HG03045 (cell line): ENCODE measurements around the gene PLD5.
"Not testable (repeated sequence)": the region's sequence is repeated elsewhere in the genome, so short reads cannot be mapped to it uniquely, and the experiment has no call there.

ENCODE experiments used
- ATAC-seq: cut with Tn5 transposase; IDR thresholded peaks from one replicate; pipeline ENCODE4 v1.9.1; 2021; ENCODE audit warnings: mild to moderate bottlenecking, moderate library complexity; ENCODE audit not compliant: unreplicated experiment

The PLD5 gene

DNA sequence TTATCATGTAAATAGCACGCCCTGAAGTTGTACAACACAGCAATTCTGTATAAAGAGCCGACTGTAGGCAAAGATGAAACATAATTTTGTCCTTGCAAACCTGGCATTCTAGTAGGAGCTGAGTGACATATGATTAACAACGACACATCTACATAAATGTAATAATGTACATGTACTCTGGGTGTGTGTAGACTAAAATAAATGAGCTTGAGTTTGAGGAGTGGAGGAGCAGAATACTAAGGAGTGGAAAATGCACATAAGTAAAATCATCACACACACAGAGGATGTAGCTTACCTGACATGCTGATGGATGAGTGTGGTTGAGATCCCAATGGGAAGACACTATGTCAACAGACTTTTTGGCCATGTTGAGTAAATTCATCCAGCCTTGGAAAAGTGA is 236.4 kb downstream of the PLD5 start:
- not testable (repeated sequence) for ATAC-seq

DNA sequence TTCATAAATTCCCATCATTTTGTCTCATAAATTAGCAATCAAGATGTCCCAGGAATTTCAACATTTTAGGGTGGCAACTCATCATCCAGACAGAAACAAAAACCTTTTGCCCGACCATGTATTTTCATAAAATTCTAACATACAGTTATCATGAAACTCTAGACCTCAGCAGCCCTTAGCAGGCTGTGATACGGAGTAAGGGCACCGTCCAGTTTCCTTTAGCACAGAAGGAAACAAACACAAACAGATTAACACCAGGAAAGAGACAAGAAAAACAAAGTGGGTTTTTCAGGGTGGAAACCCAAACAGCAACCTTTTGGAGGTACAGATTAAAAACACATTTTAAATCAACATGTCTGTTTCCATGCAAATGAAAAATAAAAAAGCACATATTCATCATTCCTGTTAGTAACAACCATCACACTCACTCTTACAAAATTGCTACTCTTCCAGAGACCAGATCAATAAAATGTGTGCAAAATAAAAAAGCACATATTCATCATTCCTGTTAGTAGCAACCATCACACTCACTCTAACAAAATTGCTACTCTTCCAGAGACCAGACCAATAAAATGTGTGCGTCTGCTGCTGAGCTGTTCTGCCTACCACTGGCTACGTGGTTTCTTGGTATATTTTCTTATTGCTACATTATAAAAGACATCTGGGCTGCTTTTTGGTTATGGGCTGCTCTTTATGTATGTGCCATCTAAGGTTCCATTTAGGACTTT is 241.6 kb downstream of the PLD5 start:
- not testable (repeated sequence) for ATAC-seq

DNA sequence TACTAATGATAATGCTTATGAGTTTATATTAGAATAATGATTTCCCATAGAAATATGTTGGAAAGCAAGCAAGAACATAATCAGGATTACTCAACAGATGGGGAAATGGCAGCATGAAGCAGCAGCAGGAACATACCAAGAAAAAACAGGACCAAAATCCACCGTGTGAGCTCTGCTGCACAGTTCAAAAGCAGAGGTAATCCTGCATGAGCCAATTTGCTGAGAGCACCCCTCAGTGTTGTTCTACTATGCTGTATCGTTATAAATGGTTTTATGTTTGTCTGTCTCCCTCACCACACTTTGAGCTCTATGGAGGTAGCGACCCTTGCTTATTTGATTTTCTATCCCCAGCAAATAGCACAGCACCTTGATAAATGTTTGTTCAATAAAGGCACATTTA is 246.1 kb downstream of the PLD5 start:
- not testable (repeated sequence) for ATAC-seq

DNA sequence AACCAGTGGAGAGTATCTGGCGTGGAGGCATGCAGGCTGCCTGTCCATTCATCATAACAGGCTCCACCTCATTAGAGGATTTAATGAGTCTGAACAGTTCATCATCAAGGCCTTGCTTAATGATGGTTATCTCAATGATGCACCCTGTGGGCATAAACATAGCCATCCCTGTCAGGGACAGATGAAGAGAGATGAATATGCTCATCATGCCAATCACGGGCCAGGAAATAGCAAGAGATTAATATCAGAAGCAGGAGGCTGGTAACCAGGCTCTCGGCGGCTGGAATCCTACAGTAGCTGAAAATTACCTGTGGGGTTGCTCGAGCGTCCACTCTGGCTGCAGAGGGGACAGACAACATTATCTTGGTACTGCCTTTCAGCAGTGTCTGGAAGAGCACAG is 247.7 kb downstream of the PLD5 start:
- ATAC-seq: not testable (repeated sequence)

DNA sequence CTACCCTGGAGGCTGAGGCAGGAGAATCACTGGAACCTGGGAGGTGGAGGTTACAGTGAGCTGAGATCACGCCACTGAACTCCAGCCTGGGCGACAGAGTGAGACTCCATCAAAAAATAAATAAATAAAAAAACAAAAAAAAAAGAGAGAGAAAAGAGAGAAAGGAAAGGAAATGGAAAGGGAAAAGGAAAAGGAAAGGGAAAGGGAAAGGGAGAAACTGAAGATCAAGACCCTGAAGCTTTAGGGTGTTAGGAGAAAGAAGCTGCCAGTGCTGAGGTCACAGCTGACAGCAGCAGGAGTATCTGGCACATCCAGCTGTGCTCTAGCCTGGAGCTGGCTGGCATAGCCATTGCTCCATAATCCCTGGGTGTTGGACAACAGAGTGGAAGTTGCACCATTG is 257.5 kb downstream of the PLD5 start:
- ATAC-seq: not testable (repeated sequence)

DNA sequence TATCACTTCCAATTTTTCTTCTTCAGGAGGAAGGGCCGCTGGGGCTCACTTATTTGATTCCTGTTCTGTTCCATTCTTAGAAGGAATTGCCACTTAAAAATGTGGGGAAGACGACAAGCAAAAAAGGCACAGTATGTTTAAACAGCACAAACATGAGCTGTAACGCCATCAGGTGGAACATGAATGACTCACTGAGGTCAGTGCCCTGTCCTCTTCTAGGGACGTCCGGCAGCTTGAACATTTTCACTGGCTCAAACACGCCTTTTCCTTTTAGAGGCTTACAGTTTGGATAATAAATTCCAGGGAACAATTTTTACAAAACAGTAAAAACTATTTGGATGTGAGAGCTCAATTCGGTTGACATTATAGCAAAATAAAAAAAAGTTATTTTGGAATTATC is 260.1 kb downstream of the PLD5 start:
- ATAC-seq: not testable (repeated sequence)

DNA sequence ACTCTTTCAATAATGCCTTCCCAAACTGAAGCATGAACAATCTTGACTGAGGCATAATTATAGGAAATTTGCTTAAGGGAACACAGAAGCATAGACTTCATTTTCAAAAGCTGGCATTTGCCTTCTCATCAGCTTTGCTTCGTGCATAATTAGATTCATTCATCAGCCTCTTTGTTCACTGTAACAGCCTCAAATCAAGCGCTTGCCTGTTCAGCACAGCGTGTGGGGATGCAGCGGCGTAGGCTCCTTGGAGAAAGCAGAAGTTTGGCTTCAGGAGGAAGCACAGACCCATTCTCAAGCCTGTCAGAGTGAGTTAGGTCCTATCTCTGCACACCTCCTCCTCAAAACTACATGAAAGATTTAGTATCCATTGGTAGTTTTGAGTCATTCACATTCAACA is 279.2 kb downstream of the PLD5 start:
- ATAC-seq: no peak

DNA sequence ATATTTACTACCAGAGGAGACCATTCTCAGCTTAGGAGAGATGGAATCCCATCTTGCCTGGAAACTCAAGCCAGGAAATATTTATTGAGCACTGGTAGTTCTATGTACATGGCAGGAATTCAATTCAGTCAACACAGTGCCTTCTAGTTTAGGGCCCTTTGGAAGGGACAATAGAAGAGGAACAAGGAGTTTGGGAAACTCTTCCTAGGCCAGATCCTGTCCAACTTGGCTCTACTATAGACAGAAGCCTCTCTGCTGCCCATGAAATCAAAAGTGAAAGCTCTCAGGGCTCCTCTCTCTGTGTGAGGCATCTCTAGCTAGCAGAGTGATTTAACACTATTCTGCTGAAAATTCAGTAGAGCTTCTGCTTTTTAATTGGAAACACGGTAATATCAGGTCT is 281.0 kb downstream of the PLD5 start:
- peak; percentile 95 for ATAC-seq

DNA sequence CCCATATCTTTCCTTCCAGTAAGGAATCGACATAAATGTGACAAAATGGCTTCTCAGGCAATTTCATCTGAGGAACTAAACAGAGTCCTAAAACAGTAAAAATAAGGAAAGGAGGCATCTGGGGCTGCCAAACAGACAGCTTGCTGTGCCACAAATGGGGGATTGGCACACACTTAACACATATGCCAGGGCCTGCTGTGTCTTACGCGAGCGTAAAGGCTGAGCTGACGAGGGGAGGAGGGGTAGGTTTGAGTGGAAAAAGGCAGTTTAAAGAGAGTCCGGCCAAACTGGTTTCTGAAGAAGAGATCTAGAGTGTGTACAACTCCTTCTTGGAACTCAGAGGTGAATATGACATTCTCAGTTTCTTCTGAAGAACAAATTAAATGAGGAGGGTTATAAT is 281.5 kb downstream of the PLD5 start:
- ATAC-seq: peak; percentile 9

DNA sequence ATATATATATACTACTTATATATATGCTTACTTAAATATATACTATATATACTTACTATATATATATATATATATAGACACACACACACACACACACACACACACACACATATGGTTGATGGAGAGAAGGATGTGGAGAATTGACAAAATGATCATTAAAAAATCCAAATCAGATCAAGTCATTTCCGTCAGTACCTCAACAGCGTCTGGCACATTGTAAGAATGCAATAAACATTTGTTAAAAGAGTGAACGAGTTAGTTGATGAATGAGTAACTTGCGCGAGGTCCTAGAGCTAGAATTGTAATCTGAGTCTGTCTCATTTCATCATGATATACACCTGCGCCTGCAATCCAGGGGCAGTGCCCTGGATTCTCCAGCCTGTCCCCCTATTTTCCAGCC is 282.6 kb downstream of the PLD5 start:
- no peak for ATAC-seq

DNA sequence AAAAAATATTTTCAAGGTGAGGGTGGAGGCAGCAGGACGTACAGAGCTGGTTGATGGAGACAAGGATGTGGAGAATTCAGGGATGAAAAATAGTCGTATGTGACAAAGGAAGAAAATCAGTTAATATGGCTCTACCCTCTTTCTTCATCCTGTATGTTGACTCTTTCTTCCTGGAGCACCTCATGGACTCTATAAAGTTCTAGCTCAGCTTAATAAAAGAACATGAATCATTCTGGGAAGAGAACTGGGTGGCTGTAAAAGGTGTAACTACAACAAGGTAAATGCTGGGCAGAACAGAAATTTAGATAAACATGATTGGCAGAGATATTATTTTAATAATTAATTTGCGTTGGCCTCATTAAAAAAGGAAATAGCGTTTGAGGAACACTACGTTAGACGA is 283.8 kb downstream of the PLD5 start:
- no peak for ATAC-seq

DNA sequence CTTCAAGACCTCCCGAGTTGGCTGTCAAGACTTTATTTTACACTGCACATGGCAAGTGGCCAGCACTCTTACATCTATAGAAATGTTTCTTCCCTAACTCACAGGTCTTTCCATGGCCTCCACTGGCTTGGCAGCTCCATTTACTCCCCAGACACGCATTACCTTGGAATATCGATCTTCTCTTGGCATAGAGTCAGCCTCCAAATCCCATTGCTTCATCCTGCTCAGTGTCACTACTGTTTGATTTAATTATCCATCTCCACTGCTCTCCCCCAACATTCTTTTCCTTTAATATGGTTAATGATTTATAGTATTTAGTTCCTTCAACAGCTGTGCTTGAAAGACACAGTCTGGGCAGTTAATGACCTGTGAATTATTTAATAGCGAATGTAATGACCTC is 284.4 kb downstream of the PLD5 start:
- no peak for ATAC-seq

DNA sequence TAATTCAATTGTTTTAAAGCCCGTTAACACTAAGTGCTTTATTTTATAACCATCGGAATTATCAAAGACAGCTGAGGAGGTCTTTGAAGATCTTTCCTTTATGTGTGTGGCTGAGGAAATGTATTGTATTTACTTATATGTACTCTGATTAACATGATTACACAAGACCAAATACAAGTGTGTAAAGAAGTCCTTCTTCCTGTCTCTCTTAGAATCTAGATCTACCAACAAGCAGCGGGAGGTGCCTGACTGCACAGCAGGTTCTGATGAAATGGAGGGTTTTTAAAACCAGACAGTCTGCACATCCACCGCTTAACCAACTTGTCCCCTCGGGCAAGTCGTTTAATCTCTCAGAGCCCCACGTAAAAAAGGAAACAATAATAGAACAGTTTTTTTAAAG is 285.1 kb downstream of the PLD5 start:
- ATAC-seq: no peak

DNA sequence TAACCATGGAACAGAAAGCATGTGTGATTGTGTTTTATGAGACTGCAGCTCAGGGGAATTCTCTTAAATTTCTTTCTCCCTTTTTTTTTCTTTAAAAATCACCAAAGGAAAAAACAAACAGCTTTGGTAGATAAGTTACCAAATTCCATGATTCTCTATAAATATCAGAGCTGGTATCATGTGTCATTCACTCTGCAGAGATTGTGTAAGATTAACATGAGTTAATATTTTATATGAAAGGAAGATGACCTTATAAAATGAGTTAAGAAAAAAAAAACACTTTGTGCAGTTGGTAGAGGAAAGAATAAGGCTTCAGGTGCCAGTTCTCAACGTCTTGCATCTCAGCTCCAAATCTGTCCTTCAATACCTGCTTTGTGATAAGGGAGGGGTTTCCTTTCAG is 287.4 kb downstream of the PLD5 start:
- ATAC-seq: no peak

DNA sequence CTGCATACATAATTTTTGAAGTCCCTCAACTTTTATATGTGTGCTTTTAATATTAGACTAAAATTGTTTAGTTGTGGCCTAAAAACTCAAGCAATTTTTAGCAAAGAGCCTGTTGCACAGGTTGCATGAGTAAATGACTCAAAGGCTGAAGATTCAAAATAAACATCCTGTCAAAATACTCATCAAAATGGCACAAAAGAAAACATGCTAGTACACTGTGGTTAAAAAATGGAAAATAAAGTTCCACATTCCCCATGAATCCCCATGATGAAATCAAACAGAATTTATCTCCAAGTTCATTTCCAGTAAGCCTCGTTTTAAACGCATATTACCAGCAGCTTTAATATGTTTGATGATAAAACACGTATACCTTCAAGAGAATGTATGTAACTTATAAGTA is 295.5 kb downstream of the PLD5 start:
- no peak for ATAC-seq

DNA sequence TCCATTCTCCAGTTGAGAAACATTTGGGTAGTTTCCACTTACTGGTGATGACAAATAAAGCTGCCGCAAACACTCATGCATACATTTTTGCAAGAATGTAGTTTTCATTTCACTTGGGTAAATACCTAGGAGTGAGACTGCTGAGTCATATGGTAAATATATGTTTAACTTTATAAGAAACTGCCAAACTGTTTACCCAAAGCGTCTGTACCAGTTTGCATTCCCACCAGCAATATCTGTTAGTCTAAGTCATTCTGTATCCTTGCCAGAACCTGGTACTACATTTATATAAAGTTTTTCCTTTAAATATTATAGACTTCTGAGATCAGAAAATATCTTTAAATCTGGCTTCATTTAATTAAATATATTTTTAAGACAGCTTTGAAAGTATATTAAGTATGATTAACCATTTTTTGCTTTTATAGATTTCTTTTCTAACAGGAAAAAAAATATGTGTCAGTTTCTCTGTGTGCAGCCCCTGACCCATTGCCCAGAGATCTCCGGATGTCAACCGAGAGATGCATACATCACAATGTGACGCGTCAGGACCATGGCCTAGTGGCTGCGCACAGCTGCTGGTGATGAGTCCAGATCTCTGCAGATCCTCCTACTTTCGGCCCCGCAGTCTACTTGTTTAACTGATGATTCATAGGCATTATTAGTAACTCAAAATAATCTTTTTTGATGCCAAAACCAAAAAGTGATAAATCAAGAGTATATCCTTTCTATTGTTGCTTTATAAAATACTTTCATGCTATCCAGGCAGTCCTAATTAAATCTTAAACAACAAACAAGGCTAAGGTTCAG is 298.5 kb downstream of the PLD5 start:
- ATAC-seq: peak; percentile 56

DNA sequence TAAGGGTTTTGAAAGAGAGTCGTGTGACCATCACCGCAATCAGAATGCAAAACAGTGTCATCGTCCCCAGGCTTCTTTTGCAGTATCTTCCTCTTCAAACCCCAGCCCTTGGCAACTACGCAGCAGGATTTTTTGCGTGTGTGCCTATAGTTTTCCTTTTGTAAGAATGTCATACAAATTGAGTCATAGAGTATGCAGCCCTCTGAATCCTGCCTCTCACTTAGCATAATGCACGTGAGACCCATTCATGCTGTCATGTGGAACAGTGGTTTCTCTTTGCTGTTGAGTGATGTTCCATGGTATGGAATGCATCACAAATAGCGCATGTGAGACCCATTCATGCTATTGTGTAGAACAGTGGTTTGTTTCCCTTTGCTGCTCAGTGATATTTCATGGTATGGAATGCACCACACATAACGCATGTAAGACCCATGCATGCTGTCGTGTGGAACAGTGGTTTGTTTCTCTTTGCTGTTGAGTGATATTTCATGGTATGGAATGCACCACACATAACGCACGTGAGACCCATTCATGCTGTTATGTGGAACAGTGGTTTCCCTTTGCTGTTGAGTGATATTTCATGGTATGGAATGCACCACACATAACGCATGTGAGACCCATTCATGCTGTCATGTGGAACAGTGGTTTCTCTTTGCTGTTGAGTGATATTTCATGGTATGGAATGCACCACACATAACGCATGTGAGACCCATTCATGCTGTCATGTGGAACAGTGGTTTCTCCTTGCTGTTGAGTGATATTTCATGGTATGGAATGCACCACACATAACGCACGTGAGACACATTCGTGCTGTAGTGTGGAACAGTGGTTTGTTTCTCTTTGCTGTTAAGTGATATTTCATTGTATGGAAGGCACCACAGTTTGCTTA is 299.4 kb downstream of the PLD5 start:
- not testable (repeated sequence) for ATAC-seq

DNA sequence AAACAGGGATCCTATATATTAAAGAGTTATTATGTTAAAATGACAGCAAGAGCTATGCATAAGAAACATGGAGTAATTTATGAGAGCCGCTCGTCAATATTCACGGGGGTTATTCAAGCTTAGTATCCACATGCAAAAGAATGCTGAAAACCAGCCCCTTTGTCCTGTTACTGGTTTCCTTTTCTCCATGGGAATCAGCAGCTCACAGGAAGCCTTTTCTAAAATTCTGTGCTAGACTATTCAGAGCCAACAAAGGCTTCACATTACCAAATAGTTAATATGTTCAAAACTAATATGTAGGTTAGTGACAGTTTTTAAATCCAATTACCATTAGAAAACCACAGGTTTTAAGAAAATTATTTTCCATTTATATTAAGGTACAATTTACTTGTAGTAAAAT is 300.0 kb downstream of the PLD5 start:
- no peak for ATAC-seq

DNA sequence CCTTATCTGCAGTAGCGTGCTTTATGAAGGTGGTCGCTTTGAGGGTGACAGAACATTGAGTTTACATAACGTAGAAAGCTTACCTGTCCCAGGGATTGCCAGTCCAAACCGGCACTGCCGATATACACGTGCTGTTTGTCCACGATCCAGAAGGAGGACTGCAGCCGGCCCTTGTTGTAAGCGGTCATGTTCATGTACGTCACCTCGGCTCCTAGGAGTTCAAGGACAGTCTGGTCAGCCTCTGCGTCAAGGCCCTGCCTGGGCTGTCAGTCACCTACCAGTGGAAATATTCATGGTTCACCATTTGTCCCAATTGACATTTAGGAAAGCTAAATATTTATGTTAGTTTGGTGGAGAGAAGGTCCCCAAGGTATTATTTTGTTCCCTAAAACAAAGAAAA is 304.6 kb downstream of the PLD5 start:
- no peak for ATAC-seq

DNA sequence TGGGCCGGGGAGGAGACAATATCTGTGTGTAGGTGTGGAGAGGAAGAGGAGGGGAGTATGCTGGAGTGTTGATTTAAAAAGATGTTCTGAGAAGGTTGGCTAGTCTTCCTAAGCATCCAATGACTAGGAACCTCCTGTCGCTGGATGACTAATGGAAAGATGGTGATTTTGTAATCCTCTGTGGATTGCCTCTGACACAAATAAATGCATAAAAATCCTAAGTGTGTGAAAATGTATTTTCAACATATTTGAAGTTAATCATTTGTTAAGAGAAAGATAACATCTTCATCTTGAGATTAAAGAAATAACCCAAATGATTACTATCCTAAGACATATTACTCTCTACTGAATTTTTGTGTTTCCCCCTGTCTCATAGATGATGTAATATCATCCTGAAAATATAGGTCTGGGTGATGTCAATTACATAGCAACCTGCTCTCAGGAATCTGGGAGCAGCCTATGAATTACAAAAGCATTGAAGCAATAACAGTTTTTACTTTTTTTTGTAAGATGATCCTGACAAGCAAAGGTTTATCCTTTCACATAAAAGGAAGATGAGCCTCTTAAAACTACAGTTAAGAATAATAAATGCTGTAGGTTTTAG is 305.1 kb downstream of the PLD5 start:
- ATAC-seq: no peak

DNA sequence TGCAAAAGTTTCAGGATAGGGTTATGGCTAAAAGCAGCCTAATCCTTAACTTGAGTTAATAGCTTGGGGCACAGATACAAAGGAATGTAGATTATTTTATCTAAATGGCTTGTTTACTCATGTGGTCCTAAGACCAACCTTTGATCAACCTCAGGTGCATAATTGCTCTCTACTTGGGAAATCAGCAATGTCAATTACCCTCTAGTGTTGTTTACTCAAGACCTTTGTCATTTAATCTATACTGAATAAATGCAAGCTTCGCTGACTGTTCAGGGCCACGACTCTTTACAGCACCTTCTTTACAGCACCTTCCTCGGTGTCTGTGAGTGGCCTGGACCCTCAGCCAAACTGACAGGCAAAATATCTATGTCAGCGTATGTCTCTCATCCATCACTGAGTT is 308.1 kb downstream of the PLD5 start:
- no peak for ATAC-seq
